Breast epithelium (tissue), 3 donors: Measurements from ENCODE around the gene USP53.

ENCODE experiments used
- CTCF ChIP-seq, 3 donors: fragments of 450-650 bp; IDR thresholded peaks; one replicate each; pipeline ENCODE4 v1.5.1; 2016 to 2017; ENCODE audit warnings: antibody characterized with exemption in 3 of 3, mild to moderate bottlenecking in 3 of 3, moderate library complexity in 3 of 3
- POLR2A ChIP-seq: fragments of 450-650 bp; IDR thresholded peaks from one replicate; pipeline ENCODE4 v1.6.1; 2016; ENCODE audit warnings: antibody characterized with exemption, mild to moderate bottlenecking, moderate library complexity

GRCh38 chr4:119310826-119311225 is 98.3 kb downstream of the USP53 start:
- TF ChIP-seq CTCF (IDR thresholded peaks at IDR 0.05) = no peak
- TF ChIP-seq POLR2A = no peak
